Fibroblast of lung (primary cell): ENCODE data around the gene TRIM62. TPM values are rescaled to one million over a fixed set of nuclear protein-coding genes. Genes with fewer than 3 reads are reported as not detected.
A peak's percentile ranks its signal among the peaks of the same experiment; 100 is the strongest.

ENCODE experiments used
- DNase-seq, 2 donors: peaks; one replicate each; pipeline versions ENCODE4 v3.0.0 to v3.0.0-alpha.2; 2010; ENCODE audit warnings: low read depth in 2 of 2
- H2AFZ ChIP-seq: 2 replicates; pipeline ENCODE4 v1.5.1; 2012; ENCODE audit warnings: low read length, control low read depth, inconsistent platforms
- H3K27ac ChIP-seq: 2 replicates; pipeline ENCODE4 v1.5.1; 2011; ENCODE audit warnings: low read length, control low read depth; ENCODE audit not compliant: insufficient read depth
- H3K27me3 ChIP-seq: 2 replicates; pipeline ENCODE4 v1.5.1; 2011; ENCODE audit warnings: mild to moderate bottlenecking, low read length; ENCODE audit not compliant: control insufficient read depth, insufficient read depth
- H3K36me3 ChIP-seq: 2 replicates; pipeline ENCODE4 v1.5.1; 2011; ENCODE audit warnings: low read length; ENCODE audit not compliant: control insufficient read depth, insufficient read depth
- H3K4me1 ChIP-seq: 2 replicates; pipeline ENCODE4 v1.5.1; 2011; ENCODE audit warnings: low read length; ENCODE audit not compliant: control insufficient read depth, insufficient read depth; ENCODE audit errors: extremely low read depth
- H3K4me2 ChIP-seq: 2 replicates; pipeline ENCODE4 v1.5.1; 2011; ENCODE audit warnings: low read length, control low read depth; ENCODE audit not compliant: insufficient read depth; ENCODE audit errors: extremely low read depth
- H3K4me3 ChIP-seq, 4 experiments: fragments of 200-600 bp in 1 of 4; sonication (generic) in 1 of 4; replicated peaks in 1 of 4; 2 replicates each; pipeline ENCODE4 v1.5.1; 2011 to 2016; ENCODE audit warnings: low read length in 4 of 4, low read depth in 3 of 4, mild to moderate bottlenecking in 3 of 4, control low read depth in 2 of 4, inconsistent platforms in 1 of 4, mixed read lengths in 1 of 4; ENCODE audit not compliant: insufficient read depth in 1 of 4; ENCODE audit errors: control extremely low read depth in 1 of 4
- H3K79me2 ChIP-seq: 2 replicates; pipeline ENCODE4 v1.5.1; 2012; ENCODE audit warnings: mild to moderate bottlenecking, low read length, inconsistent platforms; ENCODE audit not compliant: control insufficient read depth, insufficient read depth
- H3K9ac ChIP-seq: 2 replicates; pipeline ENCODE4 v1.5.1; 2011; ENCODE audit warnings: mild to moderate bottlenecking, low read length, control low read depth; ENCODE audit not compliant: insufficient read depth
- H3K9me3 ChIP-seq: 2 replicates; pipeline ENCODE4 v1.5.1; 2012; ENCODE audit warnings: low read depth, low read length; ENCODE audit not compliant: control insufficient read depth, insufficient read depth
- H4K20me1 ChIP-seq: 2 replicates; pipeline ENCODE4 v1.5.1; 2011; ENCODE audit warnings: low read length; ENCODE audit not compliant: control insufficient read depth, insufficient read depth; ENCODE audit errors: extremely low read depth
- CTCF ChIP-seq, 2 donors: IDR thresholded peaks in 1 of 2; conservative IDR thresholded peaks in 1 of 2; 1 replicate in 1 of 2; 2 replicates in 1 of 2; pipeline ENCODE4 v1.5.1; 2011 to 2012; ENCODE audit warnings: low read length in 2 of 2, control low read depth in 1 of 2, inconsistent platforms in 1 of 2, low read depth in 1 of 2, mild to moderate bottlenecking in 1 of 2
- EZH2 ChIP-seq: IDR thresholded peaks from 2 replicates; pipeline ENCODE4 v1.5.1; 2012; ENCODE audit warnings: low read length, control low read depth, mild to moderate bottlenecking; ENCODE audit errors: missing control alignments
- polyA plus RNA-seq, 2 donors: library from polyadenylated mRNA; depleted of rRNA in 1 of 2; stranded (reverse) in 1 of 2; unstranded in 1 of 2; fragments of >200 nt; gene quantifications; 2 replicates each; pipeline ENCODE4 v1.2.1, GENCODE V29; 2011 to 2012; ENCODE audit warnings: missing spikeins in 1 of 2
- total RNA-seq: library from RNA; depleted of rRNA; stranded (reverse); fragments of >200 nt; gene quantifications from 2 replicates; pipeline ENCODE4 v1.2.1, GENCODE V29; 2014

Gene TRIM62
- total and polyA plus RNA-seq, 2 donors (not counting 1 experiment from before 2014, with no cell fraction given) = 1.8 to 2.4 TPM

GRCh38 chr1:33097137-33097611 lies 84.7 kb downstream of the TRIM62 start:
- Histone ChIP-seq H3K27me3 (no peaks in the 10 kb centered on the region), H3K4me1 (peaks cover 20% of the 10 kb centered on the region), H3K36me3 (no peaks in the 10 kb centered on the region), H3K4me3 (no peak overlapping the region), H3K27ac (peak overlapping the region; percentile 100), H4K20me1 (no peaks in the 10 kb centered on the region), H2AFZ (no peak overlapping the region), H3K9me3 (no peaks in the 10 kb centered on the region), H3K79me2 (no peaks in the 10 kb centered on the region), H3K4me2 (no peak overlapping the region), H3K9ac (no peak overlapping the region)
- TF ChIP-seq CTCF (conservative IDR thresholded peaks at IDR 0.05 in 1 of 2, IDR thresholded peaks at IDR 0.05 in 1 of 2; ENCODE audit: low read depth in 1 of 2, low read length in 2 of 2) = no peak
- no peak for TF ChIP-seq EZH2
- peak; percentile 41 to 74 for DNase-seq

- Histone ChIP-seq H3K27me3 (no peaks in the 10 kb centered on the region), H4K20me1 (no peaks in the 10 kb centered on the region), H3K4me2 (no peak overlapping the region), H3K4me3 (no peak overlapping the region), H3K9ac (no peak overlapping the region), H3K36me3 (no peaks in the 10 kb centered on the region), H3K4me1 (peaks cover 20% of the 10 kb centered on the region), H3K9me3 (no peaks in the 10 kb centered on the region), H3K27ac (peak overlapping the region; percentile 100), H2AFZ (peak overlapping the region; percentile 69), H3K79me2 (no peaks in the 10 kb centered on the region)
- peak; percentile 72 to 74 for DNase-seq
- no peak for TF ChIP-seq CTCF (conservative IDR thresholded peaks at IDR 0.05 in 1 of 2, IDR thresholded peaks at IDR 0.05 in 1 of 2; ENCODE audit: low read depth in 1 of 2, low read length in 2 of 2)
- no peak for TF ChIP-seq EZH2
These were observed 85.4 kb downstream of the TRIM62 start for GRCh38 chr1:33096363-33097005.

Other genes with a start within 250 kb of the TRIM62 start
- gene RNF19B, start 217.2 kb downstream of the TRIM62 start, total RNA-seq = 12.3 and 15.4 TPM in 2 replicates
- gene RNF19B, start 217.2 kb downstream of the TRIM62 start, polyA plus RNA-seq = 10.1 and 11.3 TPM in 2 replicates
- 59.3 and 62.6 TPM in 2 replicates for gene AK2, start 145.2 kb downstream of the TRIM62 start, total RNA-seq
- 141 and 155 TPM in 2 replicates for gene AK2, start 145.2 kb downstream of the TRIM62 start, polyA plus RNA-seq
- 4.4 and 9.1 TPM in 2 replicates for gene AZIN2, start 100.9 kb downstream of the TRIM62 start, total RNA-seq
- 2.1 and 3.2 TPM in 2 replicates for gene AZIN2, start 100.9 kb downstream of the TRIM62 start, polyA plus RNA-seq
- gene ZNF362, start 74.4 kb upstream of the TRIM62 start, total RNA-seq = 3.1 and 3.8 TPM in 2 replicates
- gene ZNF362, start 74.4 kb upstream of the TRIM62 start, polyA plus RNA-seq = 5.0 and 5.7 TPM in 2 replicates
- not detected in 2 replicates for gene A3GALT2, start 139.1 kb upstream of the TRIM62 start, total RNA-seq
- gene A3GALT2, start 139.1 kb upstream of the TRIM62 start, polyA plus RNA-seq = not detected in 2 replicates
- gene PHC2, start 249.1 kb upstream of the TRIM62 start, total RNA-seq = 62.6 and 66.3 TPM in 2 replicates
- gene PHC2, start 249.1 kb upstream of the TRIM62 start, polyA plus RNA-seq = 75.8 and 84.1 TPM in 2 replicates